T-helper 2 cell treated with Interferon-gamma antibody and Interleukin-4, amounts not matched to agents 100 ng/mL and 5 ng/mL, for 36 hours (primary cell): ENCODE measurements around the gene FMNL3. TPM values are rescaled to one million over a fixed set of nuclear protein-coding genes. Genes with fewer than 3 reads are reported as not detected.

ENCODE experiments used
- intact Hi-C: fragments of 100-400 bp; cut with micrococcal nuclease; formaldehyde crosslinking; loops from one replicate; pipeline ENCODE4 v1.15.1; 2023
- total RNA-seq: library from RNA; stranded (reverse); gene quantifications from 2 replicates; pipeline ENCODE4 v1.2.3, GENCODE V29; 2022

FMNL3 gene
- total RNA-seq, 1 donor from 2014 or later, result 25.2 TPM

DNA sequence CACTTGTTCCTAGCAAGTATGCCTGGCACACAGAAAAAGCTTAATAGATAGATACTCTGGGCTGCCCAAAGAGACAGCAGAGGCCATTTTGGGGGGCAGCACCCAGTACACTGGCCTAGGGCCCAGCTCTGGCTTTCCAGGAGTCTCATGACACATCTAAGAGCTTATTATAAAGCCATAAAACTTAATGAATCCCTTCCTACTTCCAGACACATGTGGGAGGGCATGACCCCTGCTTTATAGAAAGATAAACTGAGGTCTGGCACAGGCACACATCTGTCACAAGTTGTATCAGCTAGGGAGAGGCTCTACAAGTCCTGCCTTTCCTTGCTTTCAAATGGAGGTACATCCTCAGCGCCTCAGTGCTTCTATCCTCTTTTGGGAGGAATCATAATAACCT, 27.1 kb downstream of the FMNL3 start:
- intact Hi-C loops, result no loop called here

DNA sequence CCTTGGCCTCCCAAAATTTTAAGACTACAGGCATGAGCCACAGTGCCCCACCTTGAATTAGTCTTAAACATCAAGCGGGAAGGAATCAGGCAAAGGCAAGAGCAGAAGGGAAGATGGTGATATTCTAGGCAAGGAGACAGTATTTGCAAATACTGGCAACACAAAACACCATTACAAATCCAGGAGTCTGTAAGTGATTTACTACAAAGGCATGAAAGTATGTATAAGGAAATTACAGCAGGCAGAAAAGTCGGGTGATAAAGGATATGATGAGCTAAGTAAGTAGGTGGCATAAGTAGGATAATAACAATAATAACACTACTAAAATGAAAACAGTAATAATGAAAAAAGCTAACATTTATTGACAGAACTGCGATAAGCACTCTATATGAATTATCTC, 28.5 kb downstream of the FMNL3 start:
- intact Hi-C loops, result no loop called here

DNA sequence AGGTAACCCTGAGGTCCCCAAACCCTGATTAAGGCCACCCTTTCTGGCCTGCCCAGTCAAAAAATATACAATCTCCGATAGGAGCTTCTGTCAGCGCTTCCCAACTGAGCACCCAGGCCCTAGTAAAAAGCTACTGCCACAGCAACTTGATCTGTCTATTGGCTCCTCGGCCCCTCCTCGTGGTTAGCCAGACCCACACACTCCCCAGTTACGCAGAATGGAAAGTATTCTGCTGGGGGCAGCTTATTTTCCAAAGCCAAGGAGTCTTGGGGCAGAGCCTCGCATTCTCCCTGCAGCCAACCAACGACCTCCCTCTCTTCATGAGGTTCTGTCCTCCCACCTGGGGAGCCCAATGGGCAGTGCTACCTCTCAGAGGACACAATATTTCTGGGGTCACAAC, 32.1 kb downstream of the FMNL3 start:
- intact Hi-C loops, result no loop called here

DNA sequence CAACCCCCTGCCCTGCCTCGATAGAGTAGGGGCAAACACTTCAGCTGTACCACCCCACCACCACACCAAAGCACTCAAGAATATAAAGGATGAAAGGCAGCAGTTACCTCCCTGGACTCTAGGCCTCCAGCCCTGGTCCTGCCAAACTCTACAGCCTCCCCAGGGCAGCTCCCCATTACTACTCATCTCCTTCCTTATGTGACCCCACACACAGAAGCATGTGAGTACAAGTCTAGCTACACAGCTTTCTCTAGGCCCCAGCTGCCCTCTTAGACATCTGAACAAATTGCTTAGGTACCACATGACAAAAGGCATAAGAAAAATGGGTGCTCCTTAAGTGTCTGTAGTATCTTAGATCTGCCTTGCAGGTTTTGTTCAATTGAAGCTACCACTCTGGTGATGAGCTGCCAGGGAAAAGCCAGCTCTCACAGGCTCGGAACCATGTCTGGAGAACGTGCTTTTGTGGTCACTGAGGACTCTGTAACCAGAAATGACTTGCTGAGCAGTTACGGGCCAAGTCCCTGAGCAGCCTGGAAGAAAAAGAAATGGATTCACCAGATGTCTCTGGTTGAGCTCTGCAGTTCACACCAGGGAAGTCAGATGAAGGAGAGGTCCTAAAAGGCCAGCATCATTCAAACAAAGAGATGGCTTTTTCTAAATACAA, 32.8 kb downstream of the FMNL3 start:
- intact Hi-C loops, result no loop called here

DNA sequence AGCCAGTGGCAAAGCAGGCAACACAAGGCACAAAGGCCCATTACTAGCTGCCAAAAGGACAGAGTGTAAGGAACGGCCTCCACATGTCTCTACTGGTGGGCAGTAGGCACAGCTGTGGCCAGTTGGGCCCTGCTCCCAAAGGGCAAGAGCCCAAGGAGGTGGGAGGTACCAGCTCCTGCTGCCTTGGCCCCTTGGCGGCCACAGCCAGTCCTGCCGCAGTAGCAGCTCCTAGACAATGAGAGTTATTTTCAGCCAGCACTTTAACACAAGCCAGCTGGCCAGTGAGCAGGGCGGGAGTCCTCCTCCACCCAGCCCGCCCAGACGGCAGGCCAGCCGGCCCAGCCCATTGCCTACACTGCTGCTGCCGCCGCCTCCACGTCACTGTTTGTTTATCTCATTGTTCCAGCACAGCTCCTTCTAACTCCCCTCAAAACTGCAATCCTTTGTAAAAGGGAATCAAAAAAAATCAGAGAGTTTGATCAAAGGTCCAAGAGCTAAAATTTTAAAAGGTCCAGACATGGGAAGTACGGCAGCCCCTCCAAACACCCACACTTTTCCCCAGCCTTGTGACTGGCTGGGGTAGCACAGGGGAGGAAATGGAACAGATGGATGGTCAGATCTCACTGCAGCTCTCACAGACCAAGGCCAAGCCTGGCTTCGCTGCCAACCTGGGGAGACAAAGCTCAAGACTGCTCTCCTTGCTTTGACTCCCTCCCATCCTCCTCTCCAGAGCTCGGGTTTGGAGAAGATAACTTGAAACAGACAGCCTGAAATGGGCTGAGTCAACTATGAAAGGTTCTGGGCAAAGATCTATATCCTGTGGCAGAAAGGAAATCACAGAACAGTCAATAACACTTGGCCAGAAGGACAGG, 33.5 kb downstream of the FMNL3 start:
- intact Hi-C loops, result no loop called here

DNA sequence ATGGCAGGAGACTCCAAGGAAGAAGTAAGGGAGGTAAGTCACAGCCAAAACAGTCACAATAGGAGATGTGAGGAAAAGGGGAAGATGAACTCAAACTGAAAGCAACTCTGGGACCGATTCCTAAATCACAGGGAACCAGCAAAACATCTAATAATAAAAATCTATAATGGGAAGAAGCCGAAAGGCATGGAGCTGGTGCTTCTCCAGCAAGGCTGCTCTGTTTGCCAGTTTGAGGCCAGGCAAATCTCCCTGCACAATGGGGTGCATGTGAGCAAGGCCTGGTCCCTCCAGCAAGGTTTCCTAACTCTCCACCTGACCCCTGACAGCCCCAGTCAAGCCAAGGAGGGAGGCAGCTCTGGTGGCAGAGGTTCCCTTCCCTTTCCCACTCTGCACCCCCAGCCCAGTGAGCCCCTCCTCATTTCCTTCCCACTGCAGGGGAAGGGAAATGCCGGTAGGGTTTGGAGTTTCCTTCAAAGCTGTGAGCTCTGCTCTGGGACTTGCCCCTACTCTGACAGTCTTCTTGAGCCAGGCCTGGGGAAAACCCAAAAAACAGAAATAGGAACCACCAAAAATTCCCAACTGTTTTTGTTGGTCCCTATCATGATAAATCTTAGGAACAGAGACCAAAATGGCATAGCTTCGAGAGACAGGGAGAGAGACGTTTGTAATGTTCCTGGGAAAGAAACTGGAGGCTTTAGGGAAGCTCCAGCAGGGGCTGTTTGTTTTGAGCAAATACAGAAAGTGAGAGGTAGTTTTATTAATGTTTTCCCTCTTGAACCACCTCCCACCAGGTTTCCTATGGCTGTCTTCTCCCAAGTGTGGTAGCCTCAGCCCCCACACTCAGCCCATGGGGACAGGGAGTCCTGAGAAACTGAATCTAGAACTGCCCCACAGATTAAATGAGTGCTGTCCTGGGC, 34.6 kb downstream of the FMNL3 start:
- intact Hi-C loops, result no loop called here

DNA sequence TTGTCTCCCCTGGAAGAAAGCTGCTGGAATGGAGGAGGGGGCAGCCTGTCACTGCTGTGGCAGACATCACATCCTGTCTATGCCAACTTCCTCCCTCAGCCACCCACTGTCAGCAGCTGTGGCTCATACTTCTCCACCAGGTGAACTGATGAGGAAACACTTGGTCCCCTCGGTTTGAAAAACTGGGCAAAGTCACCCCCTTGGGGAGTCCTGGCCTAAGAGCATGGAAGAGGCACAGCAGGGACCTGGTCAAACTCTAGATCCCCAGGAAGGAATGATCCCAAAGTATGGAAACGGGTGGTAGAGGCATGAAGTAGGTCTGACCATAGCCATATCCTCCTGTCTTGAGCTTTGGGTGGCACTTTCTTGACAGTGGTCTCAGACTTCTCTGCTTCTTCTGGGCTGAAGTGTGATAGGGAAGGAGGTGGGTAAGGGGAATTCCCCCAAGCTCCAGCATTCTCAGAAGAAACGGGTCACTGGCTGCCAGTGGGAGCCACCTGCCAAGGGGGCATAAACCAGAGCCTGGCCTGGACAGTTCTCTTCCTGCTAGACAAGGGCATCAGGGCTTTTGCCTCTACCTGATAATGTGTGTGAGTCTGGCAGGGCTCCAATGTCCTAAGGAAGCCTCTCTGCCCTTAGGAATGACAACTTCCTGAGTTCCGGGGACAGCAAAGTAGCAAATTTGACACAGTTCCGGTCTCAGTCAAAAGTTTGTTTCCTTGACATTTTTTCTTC, 36.0 kb downstream of the FMNL3 start:
- intact Hi-C loops, result loop anchor here (1.0 kb wide), 2 partner anchors 8 to 27 kb away; no protein-coding TSS in a partner anchor

DNA sequence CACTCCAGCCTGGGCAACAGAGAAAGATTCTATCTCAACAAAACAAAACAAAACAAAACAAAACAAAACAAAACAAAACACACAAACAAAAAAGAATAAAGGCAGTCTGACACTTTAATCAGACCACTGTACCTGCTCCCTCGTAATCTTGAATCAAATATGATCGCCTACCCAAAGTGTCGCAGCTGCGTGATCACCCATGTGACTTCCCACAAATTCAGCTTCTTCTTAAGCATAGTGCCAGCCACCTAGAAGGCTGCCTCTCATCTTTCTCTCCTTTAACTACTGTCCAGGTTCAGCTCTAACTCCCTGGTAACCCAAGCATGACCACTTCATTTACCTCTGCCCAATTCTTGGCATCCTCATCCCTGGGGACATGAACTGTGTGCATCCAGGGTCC, 37.4 kb downstream of the FMNL3 start:
- intact Hi-C loops, result no loop called here

DNA sequence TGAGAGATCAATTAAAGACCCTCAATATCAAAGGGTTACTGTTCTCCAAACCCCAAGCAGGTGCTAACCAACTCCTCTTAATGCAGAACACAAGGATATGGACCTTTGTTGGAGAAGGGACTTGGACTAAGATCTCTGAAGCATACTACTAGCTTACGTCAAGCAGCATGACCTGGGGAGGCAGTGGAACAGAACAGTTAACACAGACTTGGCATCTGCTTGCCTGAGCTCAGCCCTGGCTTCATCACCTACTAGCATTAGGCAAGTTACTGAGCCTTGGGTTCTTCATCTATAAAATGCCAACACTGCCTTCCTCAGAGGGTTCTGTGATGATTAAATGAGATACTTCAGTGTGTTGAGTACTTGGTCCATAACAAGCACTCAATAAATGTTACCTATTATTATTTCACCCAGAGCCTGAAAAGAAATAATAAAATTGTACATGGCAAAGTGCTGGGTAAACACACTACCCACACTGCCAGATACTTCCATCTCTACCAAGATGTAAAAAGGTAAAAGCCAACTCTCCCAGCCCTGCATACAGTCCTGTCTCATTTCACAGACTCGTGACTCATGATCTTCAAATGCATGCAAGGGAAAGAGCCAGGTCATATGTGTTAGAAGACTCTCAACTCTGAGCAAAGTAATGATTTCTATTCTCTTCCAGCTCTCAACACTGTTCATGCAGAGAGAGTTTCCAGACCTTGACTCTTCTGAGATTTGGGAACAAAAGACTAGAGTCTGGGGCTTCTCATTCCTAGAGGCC, 39.7 kb downstream of the FMNL3 start:
- intact Hi-C loops, result no loop called here

DNA sequence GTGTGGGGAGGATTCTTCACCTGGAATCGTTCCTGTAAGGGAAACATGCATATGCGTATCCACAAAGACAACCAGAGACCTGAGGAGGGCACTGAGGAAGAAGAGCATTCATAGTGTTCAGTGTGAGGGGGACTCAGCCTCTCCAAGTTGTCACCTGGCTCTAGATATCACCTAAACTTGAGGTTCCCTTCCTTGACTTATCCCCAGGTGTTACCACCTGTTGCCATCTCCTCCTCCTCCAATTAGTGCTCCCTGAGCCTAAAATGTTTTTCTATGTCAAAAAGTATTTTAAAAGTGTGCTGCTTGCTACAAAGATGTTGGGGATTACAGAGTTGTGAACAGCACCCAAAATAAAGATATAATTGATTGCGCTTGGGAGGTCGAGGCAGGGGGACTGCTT, 41.0 kb downstream of the FMNL3 start:
- intact Hi-C loops, result no loop called here

DNA sequence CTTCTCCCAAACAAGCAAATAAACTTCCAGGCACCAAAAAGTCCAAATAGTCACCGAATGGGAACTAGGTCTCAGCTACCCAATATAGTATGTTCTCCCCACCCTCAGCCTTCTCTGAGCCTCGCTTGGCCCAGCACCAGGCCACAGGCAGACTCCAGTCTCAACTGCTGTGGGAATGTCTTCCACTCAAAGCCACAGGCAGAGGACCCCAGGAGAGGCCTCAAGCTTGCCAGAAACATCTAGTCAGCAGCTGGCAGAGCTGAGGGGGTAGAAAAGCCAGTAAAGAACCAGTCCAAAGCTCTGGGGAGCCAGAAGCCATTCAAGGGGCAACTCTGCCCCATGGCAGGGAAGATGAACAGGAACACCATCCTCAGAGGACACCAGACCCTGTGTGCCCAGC, 41.8 kb downstream of the FMNL3 start:
- intact Hi-C loops, result no loop called here

DNA sequence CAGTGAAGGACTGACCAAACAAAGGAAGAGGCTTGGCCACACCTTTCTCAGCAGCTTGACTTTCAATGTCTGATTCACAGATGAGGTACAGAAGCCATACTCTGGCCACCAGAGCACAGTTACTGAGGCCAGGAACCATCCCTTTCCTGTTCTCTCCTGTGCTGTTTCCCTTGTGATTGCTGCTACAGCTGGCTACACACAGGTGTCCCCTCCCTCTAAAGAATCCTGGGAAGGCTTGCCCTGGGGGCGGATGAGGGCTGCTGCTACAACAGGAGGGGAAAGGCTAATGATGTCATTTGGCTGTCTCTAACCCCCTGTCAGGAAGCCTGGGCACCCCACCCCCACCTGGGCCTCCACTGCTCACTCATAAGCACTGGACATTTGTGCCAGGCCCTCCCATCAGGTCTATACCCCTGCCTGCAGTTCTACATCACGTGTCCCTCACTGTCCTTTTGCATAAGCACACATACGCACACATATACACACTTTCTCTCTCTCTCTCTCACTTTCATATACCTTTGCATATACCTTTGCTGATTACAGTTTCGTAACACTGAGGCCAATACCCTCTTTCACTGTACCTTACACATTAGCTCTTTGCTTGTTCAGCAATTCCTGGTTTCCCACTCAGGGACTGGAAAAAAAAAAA, 42.5 kb downstream of the FMNL3 start:
- intact Hi-C loops, result loop anchor here (5.0 kb wide), 1 partner anchor 43 kb away; the partner anchor contains the start of gene FMNL3

DNA sequence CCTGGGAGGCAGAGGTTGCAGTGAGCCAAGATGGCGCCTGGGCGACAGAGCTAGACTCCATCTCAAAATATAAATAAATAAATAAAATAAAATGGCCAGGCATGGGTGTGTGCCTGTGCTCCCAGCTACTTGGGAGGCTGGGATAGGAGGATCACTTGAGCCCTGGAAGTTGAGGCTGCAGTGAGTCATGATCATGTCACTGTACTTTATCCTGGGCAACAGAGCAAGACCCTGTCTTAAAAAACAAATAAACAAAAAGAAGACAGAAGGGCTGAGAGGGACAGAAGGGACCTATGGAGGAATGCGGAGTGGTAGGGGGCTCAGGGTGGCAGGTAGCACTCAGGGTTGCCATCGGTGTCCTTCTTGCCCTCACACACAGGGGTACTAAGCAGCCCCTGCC, 43.0 kb downstream of the FMNL3 start:
- intact Hi-C loops, result loop anchor here (5.0 kb wide), 1 partner anchor 43 kb away; the partner anchor contains the start of gene FMNL3

DNA sequence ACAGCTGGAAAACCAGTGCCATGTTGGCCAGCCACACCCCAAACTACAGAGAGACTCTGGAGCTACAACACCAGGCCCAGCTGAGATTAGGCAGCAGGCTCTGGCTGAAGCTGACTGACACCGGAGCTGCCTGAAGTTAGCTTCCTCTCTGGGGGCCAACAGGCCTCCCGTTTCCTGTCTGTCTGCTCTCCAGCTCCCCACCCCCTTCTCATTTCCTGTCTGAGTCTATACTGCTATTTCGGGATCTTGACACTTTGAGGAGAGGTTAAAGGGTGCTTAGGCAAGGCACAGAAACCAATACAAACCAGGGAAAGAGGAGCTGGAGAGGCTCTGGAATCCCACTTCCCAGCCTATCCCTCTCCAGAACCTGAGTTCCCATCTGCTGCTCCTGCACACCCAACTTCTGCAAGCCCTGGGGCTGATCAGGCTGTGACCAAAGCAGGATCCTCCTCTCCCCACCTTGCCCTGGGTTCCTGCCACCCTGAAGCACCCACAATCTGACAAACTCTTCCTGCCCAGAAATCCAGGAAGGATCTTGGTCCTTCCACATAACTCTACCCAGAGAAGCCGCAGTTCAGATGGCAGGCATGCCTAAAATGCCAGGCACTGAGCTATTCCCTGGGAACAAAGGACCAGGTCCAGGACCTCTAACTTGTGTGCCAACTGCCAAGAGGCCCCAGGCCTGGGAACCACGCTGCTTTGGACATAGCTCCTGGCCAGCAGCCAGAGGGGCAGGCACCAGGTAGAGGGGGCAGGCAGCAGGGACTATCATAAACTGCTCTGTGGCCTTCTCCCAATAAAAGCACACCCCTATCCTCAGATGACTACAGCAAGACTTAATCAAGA, 44.0 kb downstream of the FMNL3 start:
- intact Hi-C loops, result loop anchor here (1.0 to 5.0 kb wide), 3 partner anchors 8 to 44 kb away; partner anchors contain the start of gene FMNL3

DNA sequence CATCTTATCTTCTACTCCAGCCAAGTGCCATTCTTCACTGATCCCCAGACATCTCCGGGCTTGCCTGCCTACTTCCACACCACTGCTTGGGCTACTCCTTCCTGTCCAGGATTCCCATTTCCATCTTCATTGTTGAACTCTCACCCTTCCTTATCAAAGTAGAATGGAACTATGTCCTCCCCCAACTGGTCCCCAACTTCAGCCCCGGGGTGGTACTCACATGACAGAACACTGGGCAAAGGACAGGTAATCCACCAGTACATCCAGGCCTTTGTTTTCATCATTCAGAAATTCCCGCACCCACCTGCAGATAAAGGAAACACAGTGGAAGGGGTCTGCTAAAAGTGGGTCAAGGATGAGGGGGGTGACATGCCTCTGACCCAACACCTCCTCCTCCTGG, 45.5 kb downstream of the FMNL3 start:
- intact Hi-C loops, result loop anchor here (2.0 to 5.0 kb wide), 2 partner anchors 17 to 46 kb away; partner anchors contain the start of gene FMNL3

DNA sequence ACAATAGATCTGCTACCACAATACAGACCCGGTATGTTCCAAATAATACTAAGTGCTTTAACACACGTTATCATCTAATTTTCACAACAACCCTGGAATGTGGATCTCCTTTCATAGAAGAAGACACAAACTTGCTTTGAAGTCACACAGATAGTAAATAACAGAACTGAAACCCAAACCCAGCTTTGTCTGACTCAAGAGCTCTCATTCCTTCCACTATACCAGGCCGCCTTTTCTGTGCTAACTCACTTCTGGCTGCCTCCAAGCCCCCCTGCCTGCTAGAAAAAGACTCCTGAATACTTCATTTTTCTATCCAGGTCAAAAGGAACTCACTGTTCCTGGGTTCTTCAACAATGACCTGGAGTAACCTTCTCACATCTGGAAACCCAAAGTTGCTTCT, 46.0 kb downstream of the FMNL3 start:
- intact Hi-C loops, result loop anchor here (5.0 kb wide), 1 partner anchor 46 kb away; the partner anchor contains the start of gene FMNL3

DNA sequence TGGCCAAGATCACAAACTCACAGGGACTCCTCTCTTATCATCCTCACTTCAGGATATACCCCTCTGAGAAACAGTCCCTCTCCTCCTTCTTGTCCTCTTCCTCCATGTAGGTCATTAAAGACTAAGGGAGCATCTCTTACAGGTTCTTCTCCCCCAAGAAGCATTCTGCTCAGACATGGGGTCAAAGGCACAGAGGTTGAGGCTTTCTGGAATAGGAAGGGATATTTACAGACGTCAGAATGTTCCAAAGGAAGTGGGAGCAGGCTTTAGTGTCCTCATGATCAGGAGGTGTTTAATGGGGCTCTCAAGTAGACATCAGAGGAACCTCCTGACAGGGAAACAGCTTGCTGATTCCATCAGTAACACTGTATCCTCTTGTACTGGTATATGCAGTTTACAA, 47.5 kb downstream of the FMNL3 start:
- intact Hi-C loops, result loop anchor here (5.0 kb wide), 1 partner anchor 48 kb away; the partner anchor contains the start of gene FMNL3

DNA sequence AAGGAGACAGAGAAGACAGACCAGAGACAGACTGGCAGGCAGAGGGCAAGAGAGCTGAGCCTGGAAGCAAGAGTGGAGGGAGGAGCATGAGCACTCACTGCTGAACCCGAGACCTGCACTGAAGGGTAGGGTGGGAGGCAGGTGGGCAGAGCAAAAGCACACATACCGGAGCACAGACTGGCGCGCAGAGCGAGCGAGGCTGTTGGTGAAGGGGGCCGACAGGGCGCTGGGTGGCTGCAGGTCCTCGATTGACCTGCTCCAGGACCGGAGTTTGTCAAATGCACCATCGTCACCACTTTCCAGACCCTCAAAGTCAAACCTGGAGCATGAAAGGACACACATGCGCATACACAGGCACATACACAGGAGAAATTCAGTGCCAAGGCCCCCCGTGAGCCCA, 48.9 kb downstream of the FMNL3 start:
- intact Hi-C loops, result no loop called here
